Neuronal stem cell (in vitro differentiated cells): Measurements from ENCODE around the gene LRRC4B.

ENCODE experiments used
- DNase-seq: peaks from one replicate; pipeline ENCODE4 v3.0.0-alpha.2; 2013; ENCODE audit warnings: low spot score
- H2AFZ ChIP-seq: one replicate; pipeline ENCODE4 v1.6.1; 2013; ENCODE audit warnings: mild to moderate bottlenecking, low read length, inconsistent platforms
- H2AK5ac ChIP-seq: 2 replicates; pipeline ENCODE4 v1.6.1; 2013; ENCODE audit warnings: low read depth, mild to moderate bottlenecking, inconsistent platforms, low read length, moderate library complexity, mixed read lengths
- H2BK120ac ChIP-seq: 2 replicates; pipeline ENCODE4 v1.6.1; 2013; ENCODE audit warnings: low read depth, mild to moderate bottlenecking, inconsistent platforms, low read length, moderate library complexity, mixed read lengths
- H2BK12ac ChIP-seq: one replicate; pipeline ENCODE4 v1.6.1; 2013; ENCODE audit warnings: low read length, inconsistent platforms
- H2BK15ac ChIP-seq: 2 replicates; pipeline ENCODE4 v1.6.1; 2013; ENCODE audit warnings: mild to moderate bottlenecking, low read length, inconsistent platforms, mixed read lengths
- H2BK5ac ChIP-seq: one replicate; pipeline ENCODE4 v1.6.1; 2013; ENCODE audit warnings: inconsistent platforms, mild to moderate bottlenecking, low read length, moderate library complexity
- H3K14ac ChIP-seq: one replicate; pipeline ENCODE4 v1.6.1; 2013; ENCODE audit warnings: low read length, inconsistent platforms
- H3K18ac ChIP-seq: 2 replicates; pipeline ENCODE4 v1.6.1; 2013; ENCODE audit warnings: low read length, inconsistent platforms
- H3K23ac ChIP-seq: 2 replicates; pipeline ENCODE4 v1.6.1; 2013; ENCODE audit warnings: low read depth, mild to moderate bottlenecking, mixed read lengths, low read length, inconsistent platforms; ENCODE audit not compliant: poor library complexity
- H3K27ac ChIP-seq: replicated peaks from 3 replicates; pipeline ENCODE4 v1.5.1; 2013; ENCODE audit warnings: low read length, inconsistent platforms
- H3K27me3 ChIP-seq, 3 experiments: 2 replicates each; pipeline ENCODE4 v1.6.1; 2013; ENCODE audit warnings: low read length in 3 of 3, mild to moderate bottlenecking in 2 of 3, inconsistent platforms in 1 of 3, low read depth in 1 of 3, mixed read lengths in 1 of 3, moderate library complexity in 1 of 3; ENCODE audit not compliant: control insufficient read depth in 3 of 3, insufficient read depth in 3 of 3
- H3K36me3 ChIP-seq, 2 donors: replicated peaks in 1 of 2; 2 replicates each; pipeline ENCODE4 v1.6.1; 2013; ENCODE audit warnings: low read length in 2 of 2; ENCODE audit not compliant: control insufficient read depth in 2 of 2, insufficient read depth in 2 of 2
- H3K4ac ChIP-seq: 2 replicates; pipeline ENCODE4 v1.6.1; 2013; ENCODE audit warnings: inconsistent platforms, mild to moderate bottlenecking, low read length, moderate library complexity
- H3K4me1 ChIP-seq, 2 donors: 1 replicate in 1 of 2; 2 replicates in 1 of 2; pipeline ENCODE4 v1.6.1; 2013; ENCODE audit warnings: low read length in 2 of 2, low read depth in 1 of 2; ENCODE audit not compliant: control insufficient read depth in 2 of 2, insufficient read depth in 1 of 2
- H3K4me2 ChIP-seq: one replicate; pipeline ENCODE4 v1.6.1; 2013; ENCODE audit warnings: mild to moderate bottlenecking, low read length, inconsistent platforms; ENCODE audit not compliant: insufficient read depth, poor library complexity, severe bottlenecking
- H3K4me3 ChIP-seq, 2 donors: 2 replicates each; pipeline ENCODE4 v1.5.1; 2013; ENCODE audit warnings: low read length in 2 of 2, mild to moderate bottlenecking in 2 of 2, inconsistent platforms in 1 of 2, moderate library complexity in 1 of 2
- H3K79me1 ChIP-seq: one replicate; pipeline ENCODE4 v1.6.1; 2013; ENCODE audit warnings: low read depth, mild to moderate bottlenecking, inconsistent platforms, low read length, moderate library complexity
- H3K9ac ChIP-seq: one replicate; pipeline ENCODE4 v1.6.1; 2013; ENCODE audit warnings: mild to moderate bottlenecking, low read depth, low read length, inconsistent platforms; ENCODE audit not compliant: poor library complexity
- H3K9me3 ChIP-seq, 2 donors: replicated peaks in 1 of 2; 2 replicates each; pipeline versions ENCODE3 to v1.6.1; 2013; ENCODE audit warnings: low read length in 2 of 2, mild to moderate bottlenecking in 2 of 2, inconsistent platforms in 1 of 2, low read depth in 1 of 2, mixed read lengths in 1 of 2, moderate library complexity in 1 of 2; ENCODE audit not compliant: control insufficient read depth in 2 of 2, insufficient read depth in 1 of 2
- H4K8ac ChIP-seq: one replicate; pipeline ENCODE4 v1.6.1; 2013; ENCODE audit warnings: low read depth, mild to moderate bottlenecking, inconsistent platforms, low read length, moderate library complexity
- H4K91ac ChIP-seq: one replicate; pipeline ENCODE4 v1.6.1; 2013; ENCODE audit warnings: low read length, low read depth, mild to moderate bottlenecking, inconsistent platforms; ENCODE audit not compliant: poor library complexity
- WGBS, 2 donors: extraction: QIAGEN DNeasy Blood & Tissue Kit; methylation state at CpG; one replicate each; pipeline ENCODE4 v1.1.7; 2013; ENCODE audit warnings: missing lambda C conversion rate in 2 of 2, mixed read lengths in 1 of 2; ENCODE audit not compliant: insufficient read length in 2 of 2, insufficient replicate concordance in 1 of 2; ENCODE audit errors: extremely low coverage in 2 of 2; 5-methylcytosine and 5-hydroxymethylcytosine counted together

LRRC4B gene

DNA sequence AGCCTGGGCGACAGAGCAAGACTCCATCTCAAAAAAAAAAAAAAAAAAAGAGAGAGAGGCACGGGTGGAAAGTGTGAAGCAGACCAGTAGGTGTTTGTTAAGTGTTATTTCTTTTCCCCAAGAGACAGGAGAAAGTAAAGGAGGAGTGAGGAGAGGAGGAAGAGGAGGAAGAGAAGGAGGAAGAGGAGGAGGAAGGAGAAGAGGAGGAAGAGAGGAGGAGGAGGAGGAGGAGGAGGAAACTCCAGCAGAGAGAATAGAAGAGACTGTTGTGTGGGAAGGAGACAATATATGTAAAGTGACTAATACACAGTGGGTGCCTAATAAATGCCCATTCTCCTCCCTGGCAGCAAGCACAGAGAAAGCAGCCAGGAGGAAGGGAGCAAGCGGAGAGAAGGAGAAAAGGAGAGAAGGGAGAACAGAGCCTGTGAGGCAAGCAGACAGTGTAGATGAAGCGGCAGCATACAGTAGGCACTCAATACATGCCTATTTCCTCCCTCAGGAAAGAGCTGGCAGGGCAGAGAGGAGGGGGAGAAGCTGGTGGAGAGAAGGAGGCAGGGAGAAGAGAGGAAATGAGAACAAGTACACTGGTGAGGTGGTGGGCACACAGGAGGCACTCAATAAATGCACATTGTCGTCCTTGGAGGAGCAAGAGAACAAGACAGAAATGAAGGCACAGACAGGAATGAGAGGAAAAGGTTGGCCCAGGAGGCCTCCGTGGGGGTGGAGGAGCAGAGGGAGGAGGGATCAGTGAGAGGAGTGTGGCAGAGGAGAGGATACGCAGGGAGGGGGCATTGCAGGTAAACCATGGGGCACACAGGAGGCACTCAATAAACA, 73.8 kb downstream of the LRRC4B start:
- no peak overlapping the region for H3K4ac ChIP-seq
- no peak overlapping the region for H3K27ac ChIP-seq
- DNase-seq = no peak
- peak overlapping the region; percentile 57 for H4K8ac ChIP-seq
- peak overlapping the region in 1 of 2 donors; percentile 12 for H3K4me3 ChIP-seq
- H3K23ac ChIP-seq = no peak overlapping the region
- H3K4me1 ChIP-seq = peaks cover 21 to 30% of the 10 kb centered on the region in 2 donors
- H3K36me3 ChIP-seq = no peaks in the 10 kb centered on the region
- H3K79me1 ChIP-seq = no peaks in the 10 kb centered on the region
- H2AFZ ChIP-seq = no peak overlapping the region
- no peak overlapping the region for H3K4me2 ChIP-seq
- no CpG with 5 or more reads among the region's 7 CpGs for WGBS, 2 donors
- H3K9ac ChIP-seq = no peak overlapping the region
- H2BK5ac ChIP-seq = no peak overlapping the region
- peaks cover 2 to 7% of the 10 kb centered on the region in 2 donors for H3K9me3 ChIP-seq
- no peak overlapping the region for H2BK15ac ChIP-seq
- H3K14ac ChIP-seq = no peak overlapping the region
- H2BK12ac ChIP-seq = no peak overlapping the region
- no peak overlapping the region for H2BK120ac ChIP-seq
- peak overlapping the region; percentile 51 for H3K18ac ChIP-seq
- H2AK5ac ChIP-seq = peak overlapping the region; percentile 18
- peaks cover 0 to 66% (median 6%) of the 10 kb centered on the region in 3 experiments for H3K27me3 ChIP-seq
- no peak overlapping the region for H4K91ac ChIP-seq

DNA sequence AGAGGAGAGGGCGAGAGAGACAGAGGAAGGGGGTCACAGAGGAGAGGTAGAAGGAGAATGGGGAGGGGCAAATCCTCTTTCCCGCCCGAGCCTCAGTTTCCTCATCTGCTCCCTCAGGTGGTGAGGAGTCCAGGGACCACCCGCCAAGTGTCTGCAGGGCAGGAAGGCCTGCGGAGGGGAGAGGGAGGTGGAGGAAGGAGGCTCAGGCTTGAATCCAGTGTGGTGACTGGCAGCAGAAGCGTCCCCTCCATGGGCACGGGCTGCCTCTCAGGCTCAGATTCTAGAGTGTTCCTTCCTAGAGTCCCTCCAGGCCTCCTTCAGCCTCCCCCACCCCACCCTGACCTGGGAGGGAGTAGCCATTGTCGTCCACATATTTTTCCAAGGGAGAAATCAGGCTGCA, 75.1 kb downstream of the LRRC4B start:
- no peak overlapping the region for H2AFZ ChIP-seq
- H3K4ac ChIP-seq = no peak overlapping the region
- no peak overlapping the region for H2BK120ac ChIP-seq
- H3K4me1 ChIP-seq = peaks cover 27 to 31% of the 10 kb centered on the region in 2 donors
- no peaks in the 10 kb centered on the region for H3K79me1 ChIP-seq
- no peak overlapping the region for H4K91ac ChIP-seq
- H2BK15ac ChIP-seq = no peak overlapping the region
- H2AK5ac ChIP-seq = peak overlapping the region; percentile 14
- H3K27ac ChIP-seq = no peak overlapping the region
- H3K9me3 ChIP-seq = peaks cover 2 to 7% of the 10 kb centered on the region in 2 donors
- H2BK12ac ChIP-seq = peak overlapping the region; percentile 7
- H4K8ac ChIP-seq = no peak overlapping the region
- H3K27me3 ChIP-seq = peaks cover 0 to 66% (median 6%) of the 10 kb centered on the region in 3 experiments
- H3K4me3 ChIP-seq = no peak overlapping the region
- H3K18ac ChIP-seq = peak overlapping the region; percentile 77
- H3K4me2 ChIP-seq = no peak overlapping the region
- H3K9ac ChIP-seq = no peak overlapping the region
- H3K36me3 ChIP-seq = no peaks in the 10 kb centered on the region
- no CpG with 5 or more reads among the region's 8 CpGs for WGBS, 2 donors
- no peak overlapping the region for H3K14ac ChIP-seq
- DNase-seq = no peak
- H2BK5ac ChIP-seq = no peak overlapping the region
- no peak overlapping the region for H3K23ac ChIP-seq

DNA sequence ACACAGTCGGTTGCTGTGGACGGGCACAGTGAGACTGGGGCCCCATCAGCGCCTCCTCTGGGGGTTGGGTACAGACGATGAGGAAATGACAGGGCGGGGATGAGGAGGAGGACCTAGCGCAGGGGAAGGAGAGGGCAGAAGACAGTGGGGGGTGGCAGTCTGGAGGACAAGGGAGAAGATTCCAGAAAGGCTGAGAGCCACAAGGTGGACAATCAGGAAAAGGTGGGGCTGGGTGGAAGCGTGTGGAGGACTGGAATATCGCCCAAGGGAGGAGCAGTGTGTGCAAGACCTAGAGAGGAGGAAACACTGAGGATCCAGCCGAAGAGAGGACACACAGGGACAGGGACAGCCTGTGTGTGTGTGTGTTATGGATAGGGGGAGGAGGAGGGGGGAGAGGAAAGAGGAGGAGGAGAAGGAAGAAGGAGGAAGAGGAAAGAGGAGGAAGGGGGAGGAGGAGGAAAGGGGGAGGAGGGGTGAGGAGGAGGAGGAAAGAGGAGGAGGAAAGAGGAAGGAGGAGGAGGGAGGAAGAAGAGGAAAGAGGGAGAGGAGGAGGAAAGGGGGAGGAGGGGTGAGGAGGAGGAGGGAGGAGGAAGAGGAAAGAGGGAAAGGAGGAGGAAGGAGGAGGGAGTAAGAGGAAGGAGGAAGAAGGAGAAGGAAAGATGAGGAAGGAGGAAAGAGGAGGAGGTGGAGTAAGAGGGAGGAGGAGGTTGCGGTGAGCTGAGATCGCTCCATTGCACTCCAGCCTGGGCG, 75.8 kb downstream of the LRRC4B start:
- Histone ChIP-seq H3K9ac (no peak overlapping the region), H3K9me3 (peaks cover 2 to 7% of the 10 kb centered on the region in 2 donors), H3K14ac (no peak overlapping the region), H2AFZ (peak overlapping the region; percentile 63), H3K27ac (no peak overlapping the region), H4K8ac (no peak overlapping the region), H3K4me2 (no peak overlapping the region), H2BK12ac (peak overlapping the region; percentile 31), H3K23ac (no peak overlapping the region), H3K4ac (no peak overlapping the region), H3K4me1 (peaks cover 27 to 31% of the 10 kb centered on the region in 2 donors), H2BK15ac (no peak overlapping the region), H3K4me3 (no peak overlapping the region), H2BK120ac (no peak overlapping the region), H2AK5ac (no peak overlapping the region), H4K91ac (no peak overlapping the region), H3K36me3 (no peaks in the 10 kb centered on the region), H3K79me1 (no peaks in the 10 kb centered on the region), H3K27me3 (peaks cover 0 to 64% (median 6%) of the 10 kb centered on the region in 3 experiments), H2BK5ac (no peak overlapping the region), H3K18ac (peak overlapping the region; percentile 40)
- no CpG with 5 or more reads among the region's 12 CpGs for WGBS, 2 donors
- no peak for DNase-seq

DNA sequence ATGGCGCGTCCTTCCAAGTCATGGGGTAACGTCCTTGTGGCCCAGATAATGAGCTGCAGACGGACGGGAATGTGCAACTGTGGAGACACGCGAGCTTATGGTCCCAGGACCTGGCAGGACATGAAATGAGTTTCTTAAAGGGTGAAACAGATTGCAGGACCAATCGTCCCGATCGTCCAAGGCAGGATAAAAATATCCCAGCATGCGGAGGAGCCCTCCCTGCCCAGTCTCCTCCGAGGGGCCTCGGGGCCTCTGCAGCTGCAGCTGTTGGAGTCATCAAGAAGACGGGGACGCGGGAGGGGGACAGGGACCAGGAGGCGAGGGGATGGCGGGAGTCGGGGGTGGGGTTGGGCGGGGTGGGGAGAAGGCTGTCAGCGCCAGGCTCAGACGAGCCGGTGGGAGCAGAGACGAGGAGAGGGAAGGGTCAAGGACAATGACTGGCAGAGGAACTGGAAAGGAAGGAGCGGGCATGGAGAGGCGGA, 77.2 kb downstream of the LRRC4B start:
- no peak overlapping the region for H3K4ac ChIP-seq
- no peaks in the 10 kb centered on the region for H3K79me1 ChIP-seq
- H2AK5ac ChIP-seq = no peak overlapping the region
- H4K8ac ChIP-seq = no peak overlapping the region
- no CpG with 5 or more reads among the region's 26 CpGs for WGBS, 2 donors
- H3K23ac ChIP-seq = no peak overlapping the region
- peaks cover 11 to 19% of the 10 kb centered on the region in 2 donors for H3K9me3 ChIP-seq
- H3K9ac ChIP-seq = no peak overlapping the region
- H4K91ac ChIP-seq = peak overlapping the region; percentile 47
- peaks cover 0 to 68% (median 6%) of the 10 kb centered on the region in 3 experiments for H3K27me3 ChIP-seq
- peaks cover 20 to 21% of the 10 kb centered on the region in 2 donors for H3K4me1 ChIP-seq
- no peaks in the 10 kb centered on the region for H3K36me3 ChIP-seq
- no peak for DNase-seq
- peak overlapping the region; percentile 47 for H3K4me2 ChIP-seq
- no peak overlapping the region for H3K27ac ChIP-seq
- H3K14ac ChIP-seq = no peak overlapping the region
- H2BK120ac ChIP-seq = no peak overlapping the region
- H2BK5ac ChIP-seq = no peak overlapping the region
- peak overlapping the region; percentile 43 for H2AFZ ChIP-seq
- peak overlapping the region; percentile 36 for H3K18ac ChIP-seq
- H2BK12ac ChIP-seq = no peak overlapping the region
- no peak overlapping the region for H2BK15ac ChIP-seq
- H3K4me3 ChIP-seq = peak overlapping the region in 1 of 2 donors; percentile 70
